Activated B cell treated with CpG ODN at 0.5 μM for 24 hours (primary cell): ENCODE results near the gene ACSS1. TPM values are rescaled to one million over a fixed set of nuclear protein-coding genes. Genes with fewer than 3 reads are reported as not detected.

ENCODE experiments used
- ATAC-seq: fragments of 200-7000 bp; cut with Tn5 transposase; one replicate; pipeline ENCODE4 v1.10.0; 2021; ENCODE audit warnings: low read depth, mild to moderate bottlenecking, moderate library complexity
- CTCF ChIA-PET: fragments of 350-600 bp; sonication (Branson Sonifier 250); formaldehyde crosslinking; loops from one replicate; lab custom pipeline; 2021; ENCODE audit warnings: antibody characterized with exemption; lab: Charles Lee
- POLR2A ChIA-PET: fragments of 350-600 bp; sonication (Branson Sonifier 250); formaldehyde crosslinking; loops from one replicate; lab custom pipeline; 2021; ENCODE audit warnings: antibody characterized with exemption; lab: Charles Lee
- DNase-seq: peaks from one replicate; pipeline ENCODE4 v3.0.0; 2022
- H3K27ac Mint-ChIP-seq: one replicate; pipeline ENCODE4 v1.8.0; 2020; ENCODE audit warnings: mixed read lengths
- H3K27me3 Mint-ChIP-seq: one replicate; pipeline ENCODE4 v1.8.0; 2021; ENCODE audit warnings: mixed read lengths
- H3K36me3 Mint-ChIP-seq: one replicate; pipeline ENCODE4 v1.8.0; 2021; ENCODE audit warnings: low read depth, mixed read lengths
- H3K4me1 Mint-ChIP-seq: one replicate; pipeline ENCODE4 v1.8.0; 2021; ENCODE audit warnings: mixed read lengths
- H3K4me3 Mint-ChIP-seq: one replicate; pipeline ENCODE4 v1.8.0; 2020; ENCODE audit warnings: mild to moderate bottlenecking, mixed read lengths
- H3K9me3 Mint-ChIP-seq: one replicate; pipeline ENCODE4 v1.8.0; 2020; ENCODE audit warnings: mixed read lengths
- CTCF ChIP-seq: fragments of 200-600 bp; IDR thresholded peaks from one replicate; pipeline ENCODE4 v1.8.0; 2022; ENCODE audit warnings: antibody characterized with exemption, mild to moderate bottlenecking
- intact Hi-C: fragments of 100-400 bp; cut with micrococcal nuclease; formaldehyde crosslinking; loops from one replicate; pipeline ENCODE4 v1.15.1; 2024
- total RNA-seq: library from RNA; stranded (reverse); gene quantifications from 2 replicates; pipeline ENCODE4 v1.2.3, GENCODE V29; 2022

ACSS1 gene
- total RNA-seq, 1 donor from 2014 or later, result 34.4 TPM

DNA sequence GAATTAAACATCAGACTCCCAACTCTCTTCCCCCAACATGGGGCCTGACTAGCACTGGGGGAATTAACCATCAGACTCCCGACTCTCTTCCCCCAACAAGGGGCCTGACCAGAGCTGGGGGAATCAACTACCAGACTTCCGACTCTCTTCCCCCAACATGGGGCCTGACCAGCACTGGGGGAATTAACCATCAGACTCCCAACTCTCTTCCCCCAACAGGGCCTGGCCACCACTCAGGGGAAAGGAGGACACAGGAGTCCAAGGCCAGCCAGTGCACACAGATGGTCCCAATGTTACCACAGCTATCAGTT, 95.8 kb downstream of the ACSS1 start:
- ATAC-seq, result no peak
- POLR2A ChIA-PET, result no interaction called here
- Mint-ChIP-seq H3K9me3 (no peaks in the 10 kb centered on the region), H3K36me3 (peaks cover 74% of the 10 kb centered on the region), H3K4me3 (no peak overlapping the region), H3K27me3 (no peaks in the 10 kb centered on the region), H3K27ac (no peak overlapping the region), H3K4me1 (no peaks in the 10 kb centered on the region)
- TF ChIP-seq CTCF, result no peak
- CTCF ChIA-PET, result no interaction called here
- no peak for DNase-seq
- intact Hi-C loops, result no loop called here

GRCh38 chr20:24961384-24962181, 96.4 kb downstream of the ACSS1 start:
- Mint-ChIP-seq H3K9me3 (no peaks in the 10 kb centered on the region), H3K4me3 (no peak overlapping the region), H3K36me3 (peaks cover 74% of the 10 kb centered on the region), H3K4me1 (no peaks in the 10 kb centered on the region), H3K27ac (no peak overlapping the region), H3K27me3 (no peaks in the 10 kb centered on the region)
- TF ChIP-seq CTCF, result no peak
- intact Hi-C loops, result no loop called here
- ChIA-PET POLR2A (no interaction called here), CTCF (no interaction called here)
- ATAC-seq (no peak), DNase-seq (no peak)

GRCh38 chr20:24960861-24961260, 97.1 kb downstream of the ACSS1 start:
- ChIA-PET CTCF (no interaction called here), POLR2A (no interaction called here)
- no peak for TF ChIP-seq CTCF
- ATAC-seq, result no peak
- H3K4me1 Mint-ChIP-seq, result no peaks in the 10 kb centered on the region
- peaks cover 67% of the 10 kb centered on the region for H3K36me3 Mint-ChIP-seq
- no peak overlapping the region for H3K27ac Mint-ChIP-seq
- H3K9me3 Mint-ChIP-seq, result no peaks in the 10 kb centered on the region
- H3K4me3 Mint-ChIP-seq, result no peak overlapping the region
- no peaks in the 10 kb centered on the region for H3K27me3 Mint-ChIP-seq
- DNase-seq, result no peak
- intact Hi-C loops, result no loop called here

- H3K4me3 Mint-ChIP-seq, result no peak overlapping the region
- H3K36me3 Mint-ChIP-seq, result peaks cover 61% of the 10 kb centered on the region
- H3K4me1 Mint-ChIP-seq, result peaks cover 4% of the 10 kb centered on the region
- intact Hi-C loops, result no loop called here
- H3K27ac Mint-ChIP-seq, result no peak overlapping the region
- no peaks in the 10 kb centered on the region for H3K9me3 Mint-ChIP-seq
- no peak for DNase-seq
- TF ChIP-seq CTCF, result no peak
- H3K27me3 Mint-ChIP-seq, result no peaks in the 10 kb centered on the region
- no peak for ATAC-seq
- ChIA-PET CTCF (no interaction called here), POLR2A (no interaction called here)
These were observed 97.6 kb downstream of the ACSS1 start for GRCh38 chr20:24960302-24960801.

- CTCF ChIA-PET, result no interaction called here
- H3K36me3 Mint-ChIP-seq, result peaks cover 55% of the 10 kb centered on the region
- H3K4me3 Mint-ChIP-seq, result no peak overlapping the region
- H3K4me1 Mint-ChIP-seq, result peaks cover 9% of the 10 kb centered on the region
- POLR2A ChIA-PET, result no interaction called here
- no peak for ATAC-seq
- H3K27me3 Mint-ChIP-seq, result no peaks in the 10 kb centered on the region
- intact Hi-C loops, result no loop called here
- no peaks in the 10 kb centered on the region for H3K9me3 Mint-ChIP-seq
- no peak overlapping the region for H3K27ac Mint-ChIP-seq
- no peak for TF ChIP-seq CTCF
- DNase-seq, result no peak
These were observed 98.2 kb downstream of the ACSS1 start for GRCh38 chr20:24959591-24960301.
